Activated CD4-positive, alpha-beta T cell treated with anti-CD3 and anti-CD28 coated beads, Interleukin-2, amount 50 U/mL, for 16 hours (primary cell): ENCODE measurements around the gene LRRC1.

Source experiments
- DNase-seq: peaks from one replicate; pipeline ENCODE4 v3.0.0-alpha.2; 2020

LRRC1 gene

GRCh38 chr6:53896196-53896595 lies 101.4 kb downstream of the LRRC1 start:
- no peak for DNase-seq

- DNase-seq = no peak
These were observed 103.4 kb downstream of the LRRC1 start for GRCh38 chr6:53898026-53898795.

- DNase-seq = no peak
These were observed 104.7 kb downstream of the LRRC1 start for GRCh38 chr6:53899512-53899911.

- no peak for DNase-seq
These were observed 108.6 kb downstream of the LRRC1 start for GRCh38 chr6:53903357-53903756.

- no peak for DNase-seq
These were observed 111.3 kb downstream of the LRRC1 start for GRCh38 chr6:53906103-53906502.

GRCh38 chr6:53906842-53907241 lies 112.0 kb downstream of the LRRC1 start:
- DNase-seq = no peak

- no peak for DNase-seq
These were observed 116.0 kb downstream of the LRRC1 start for GRCh38 chr6:53910834-53911233.

GRCh38 chr6:53912661-53913060 lies 117.9 kb downstream of the LRRC1 start:
- DNase-seq = no peak

- DNase-seq = no peak
These were observed 118.5 kb downstream of the LRRC1 start for GRCh38 chr6:53913286-53913685.

- no peak for DNase-seq
These were observed 120.4 kb downstream of the LRRC1 start for GRCh38 chr6:53915026-53915691.

- DNase-seq = no peak
These were observed 122.1 kb downstream of the LRRC1 start for GRCh38 chr6:53916804-53917463.

- DNase-seq = no peak
These were observed 122.6 kb downstream of the LRRC1 start for GRCh38 chr6:53917464-53917842.

GRCh38 chr6:53918854-53919510 lies 124.2 kb downstream of the LRRC1 start:
- no peak for DNase-seq

- no peak for DNase-seq
These were observed 125.1 kb downstream of the LRRC1 start for GRCh38 chr6:53919881-53920360.

GRCh38 chr6:53920881-53921280 lies 126.1 kb downstream of the LRRC1 start:
- no peak for DNase-seq

- DNase-seq = no peak
These were observed 126.8 kb downstream of the LRRC1 start for GRCh38 chr6:53921639-53922038.

- DNase-seq = no peak
These were observed 127.8 kb downstream of the LRRC1 start for GRCh38 chr6:53922539-53922981.

GRCh38 chr6:53924277-53924676 lies 129.5 kb downstream of the LRRC1 start:
- DNase-seq = no peak

GRCh38 chr6:53924821-53925422 lies 130.1 kb downstream of the LRRC1 start:
- DNase-seq = no peak

GRCh38 chr6:53925891-53926290 lies 131.1 kb downstream of the LRRC1 start:
- no peak for DNase-seq

- DNase-seq = no peak
These were observed 131.7 kb downstream of the LRRC1 start for GRCh38 chr6:53926505-53926904.

- no peak for DNase-seq
These were observed 133.8 kb downstream of the LRRC1 start for GRCh38 chr6:53928641-53929040.
